Measurements from ENCODE around the gene AGBL1. TPM values are rescaled to one million over a fixed set of nuclear protein-coding genes. Genes with fewer than 3 reads are reported as not detected.

AGBL1 gene
- total RNA-seq, 4 donors from 2014 or later = 0.40 TPM; not detected in 3

- H3K9me3 ChIP-seq = no peaks in the 10 kb centered on the region
- H3K27ac ChIP-seq = peak overlapping the region in 2 of 4 donors; percentile 57 to 74
- H3K27me3 ChIP-seq = no peaks in the 10 kb centered on the region
- no peak for DNase-seq
- peaks cover 0 to 15% (median 1%) of the 10 kb centered on the region in 4 donors for H3K4me1 ChIP-seq
- TF ChIP-seq POLR2A (IDR thresholded peaks at IDR 0.05) (no peak), CTCF (IDR thresholded peaks at IDR 0.05) (no peak)
- no peak overlapping the region for H3K4me3 ChIP-seq
- H3K36me3 ChIP-seq = no peaks in the 10 kb centered on the region
These were observed 550.0 kb downstream of the AGBL1 start for GRCh38 chr15:86629409-86630356.

GRCh38 chr15:86630946-86631345, 551.3 kb downstream of the AGBL1 start:
- Histone ChIP-seq H3K27me3 (no peaks in the 10 kb centered on the region), H3K27ac (peak overlapping the region in 2 of 4 donors; percentile 57 to 74), H3K36me3 (no peaks in the 10 kb centered on the region), H3K4me1 (peaks cover 0 to 21% (median 0%) of the 10 kb centered on the region in 4 donors), H3K4me3 (no peak overlapping the region), H3K9me3 (no peaks in the 10 kb centered on the region)
- no peak for TF ChIP-seq CTCF (IDR thresholded peaks at IDR 0.05)
- no peak for TF ChIP-seq POLR2A (IDR thresholded peaks at IDR 0.05)
- DNase-seq = peak in 2 of 3 donors; percentile 60 to 63

GRCh38 chr15:86634146-86634545, 554.5 kb downstream of the AGBL1 start:
- H3K27ac ChIP-seq = no peak overlapping the region
- peaks cover 0 to 22% (median 0%) of the 10 kb centered on the region in 4 donors for H3K4me1 ChIP-seq
- TF ChIP-seq POLR2A (IDR thresholded peaks at IDR 0.05) = no peak
- TF ChIP-seq CTCF (IDR thresholded peaks at IDR 0.05) = no peak
- no peaks in the 10 kb centered on the region for H3K27me3 ChIP-seq
- no peaks in the 10 kb centered on the region for H3K9me3 ChIP-seq
- no peaks in the 10 kb centered on the region for H3K36me3 ChIP-seq
- no peak for DNase-seq
- no peak overlapping the region for H3K4me3 ChIP-seq

- no peak overlapping the region for H3K4me3 ChIP-seq
- H3K27ac ChIP-seq = peak overlapping the region in 2 of 4 donors; percentile 58 to 60
- peaks cover 0 to 15% (median 0%) of the 10 kb centered on the region in 4 donors for H3K4me1 ChIP-seq
- no peak for TF ChIP-seq POLR2A (IDR thresholded peaks at IDR 0.05)
- H3K36me3 ChIP-seq = no peaks in the 10 kb centered on the region
- H3K9me3 ChIP-seq = no peaks in the 10 kb centered on the region
- H3K27me3 ChIP-seq = no peaks in the 10 kb centered on the region
- no peak for DNase-seq
These were observed 555.4 kb downstream of the AGBL1 start for GRCh38 chr15:86634992-86635638.

GRCh38 chr15:86644339-86644738, 564.7 kb downstream of the AGBL1 start:
- no peak overlapping the region for H3K4me3 ChIP-seq

More at GRCh38 chr15:86644339-86644738, 564.7 kb downstream of the AGBL1 start:
- no peaks in the 10 kb centered on the region for H3K27me3 ChIP-seq
- no peaks in the 10 kb centered on the region for H3K9me3 ChIP-seq
- no peaks in the 10 kb centered on the region for H3K36me3 ChIP-seq
- no peak overlapping the region for H3K27ac ChIP-seq
- TF ChIP-seq CTCF (IDR thresholded peaks at IDR 0.05) = no peak
- no peak for TF ChIP-seq POLR2A (IDR thresholded peaks at IDR 0.05)
- no peak for DNase-seq
- H3K4me1 ChIP-seq = no peaks in the 10 kb centered on the region

All from Peyer's patch (tissue), 4 donors.